ENCODE results near the gene AQP6.

Gene AQP6

GRCh38 chr12:49978125-49978524 lies 5.4 kb downstream of the AQP6 start:
- no peak overlapping the region for H3K4me3 ChIP-seq (ENCODE audit: low read depth, low read length)
- DNase-seq (ENCODE audit: low read depth), result no peak
- no peak for TF ChIP-seq CTCF (IDR thresholded peaks at IDR 0.05; ENCODE audit: control insufficient read depth, extremely low read depth, insufficient read depth)

GRCh38 chr12:49979016-49979586 lies 6.4 kb downstream of the AQP6 start:
- H3K4me3 ChIP-seq (ENCODE audit: low read depth, low read length), result no peak overlapping the region
- no peak for TF ChIP-seq CTCF (IDR thresholded peaks at IDR 0.05; ENCODE audit: control insufficient read depth, extremely low read depth, insufficient read depth)
- DNase-seq (ENCODE audit: low read depth), result no peak

- DNase-seq (ENCODE audit: low read depth), result no peak
- no peak for TF ChIP-seq CTCF (IDR thresholded peaks at IDR 0.05; ENCODE audit: control insufficient read depth, extremely low read depth, insufficient read depth)
- H3K4me3 ChIP-seq (ENCODE audit: low read depth, low read length), result no peak overlapping the region
Measured at GRCh38 chr12:49979791-49980190, 7.0 kb downstream of the AQP6 start.

- no peak for DNase-seq (ENCODE audit: low read depth)
- H3K4me3 ChIP-seq (ENCODE audit: low read depth, low read length), result no peak overlapping the region
- no peak for TF ChIP-seq CTCF (IDR thresholded peaks at IDR 0.05; ENCODE audit: control insufficient read depth, extremely low read depth, insufficient read depth)
Measured at GRCh38 chr12:49980501-49981349, 8.0 kb downstream of the AQP6 start.

DNA sequence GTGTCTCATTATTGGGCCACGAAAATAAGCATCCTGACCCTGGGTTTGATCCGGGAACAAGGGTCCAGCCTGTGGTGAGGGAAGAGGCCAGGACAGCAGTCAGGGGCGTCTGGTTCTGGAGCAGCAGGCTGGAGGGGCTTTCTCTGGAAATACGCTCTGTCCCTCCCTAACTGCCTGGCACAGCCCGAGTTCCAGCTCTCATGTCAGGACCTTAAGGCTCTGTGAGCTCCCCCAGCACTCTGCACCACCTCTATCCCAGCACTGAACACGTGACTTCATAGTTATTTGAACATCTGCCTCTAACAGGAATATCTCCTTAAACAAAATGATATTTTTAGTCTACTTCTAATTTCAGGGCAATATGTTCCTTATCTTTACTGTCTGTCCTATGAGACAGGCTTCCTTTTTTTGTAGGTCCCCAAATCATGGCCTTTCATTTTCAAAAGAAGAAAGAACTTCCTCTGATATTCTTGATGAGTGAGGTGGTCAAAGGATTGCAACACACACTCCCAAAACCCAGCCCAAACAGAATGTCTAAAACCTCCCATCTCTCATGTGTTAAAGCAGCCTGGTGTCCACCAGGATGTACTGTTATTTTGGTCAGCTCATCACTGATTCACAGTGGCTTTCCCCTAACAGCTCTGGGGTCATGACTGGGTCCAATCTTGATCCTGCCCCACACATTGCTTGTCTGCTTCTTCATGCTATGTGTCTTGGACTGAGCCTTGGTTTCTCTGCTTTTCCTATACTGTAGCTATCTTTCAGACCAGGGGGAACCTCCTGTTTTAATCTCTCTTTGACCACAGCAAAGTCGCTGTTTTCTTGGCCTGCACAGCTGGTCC lies 9.7 kb downstream of the AQP6 start:
- no peak for DNase-seq (ENCODE audit: low read depth)
- H3K4me3 ChIP-seq (ENCODE audit: low read depth, low read length), result no peak overlapping the region
- no peak for TF ChIP-seq CTCF (IDR thresholded peaks at IDR 0.05; ENCODE audit: control insufficient read depth, extremely low read depth, insufficient read depth)

GRCh38 chr12:49983892-49984291 lies 11.1 kb downstream of the AQP6 start:
- DNase-seq (ENCODE audit: low read depth), result no peak

More at GRCh38 chr12:49983892-49984291, 11.1 kb downstream of the AQP6 start:
- H3K4me3 ChIP-seq (ENCODE audit: low read depth, low read length), result no peak overlapping the region
- no peak for TF ChIP-seq CTCF (IDR thresholded peaks at IDR 0.05; ENCODE audit: control insufficient read depth, extremely low read depth, insufficient read depth)

Data from LNCaP clone FGC (cell line).